HepG2 (cell line): ENCODE data around the gene TAAR9. TPM values are rescaled to one million over a fixed set of nuclear protein-coding genes. Genes with fewer than 3 reads are reported as not detected.

Source experiments
- CC2D1A ChIP-seq: sonication (generic); formaldehyde crosslinking; IDR thresholded peaks from 2 replicates; pipeline ENCODE4 v1.8.1; 2023; ENCODE audit warnings: mild to moderate bottlenecking, missing genetic modification reagents
- CCDC6 ChIP-seq: sonication (generic); formaldehyde crosslinking; IDR thresholded peaks from 2 replicates; pipeline ENCODE4 v1.8.1; 2022; ENCODE audit warnings: mild to moderate bottlenecking, missing genetic modification reagents, moderate library complexity
- CENPX ChIP-seq: sonication (generic); formaldehyde crosslinking; IDR thresholded peaks from 2 replicates; pipeline ENCODE4 v1.9.0; 2021; ENCODE audit warnings: mild to moderate bottlenecking, missing genetic modification reagents, moderate library complexity
- KAT7 ChIP-seq: IDR thresholded peaks from 2 replicates; pipeline ENCODE4 v1.6.1; 2018; ENCODE audit warnings: borderline replicate concordance, missing compliant biosample characterization
- NFKBIZ ChIP-seq: IDR thresholded peaks from 2 replicates; pipeline ENCODE4 v1.6.1; 2018; ENCODE audit warnings: missing genetic modification reagents, missing compliant biosample characterization
- NR2F2 ChIP-seq: IDR thresholded peaks from 2 replicates; pipeline ENCODE4 v1.6.1; 2012; ENCODE audit warnings: low read depth, inconsistent platforms, borderline replicate concordance
- ONECUT2 ChIP-seq: sonication (generic); formaldehyde crosslinking; IDR thresholded peaks from 2 replicates; pipeline ENCODE4 v1.4.0; 2020; ENCODE audit warnings: missing genetic modification reagents
- SALL1 ChIP-seq: sonication (generic); formaldehyde crosslinking; IDR thresholded peaks from 2 replicates; pipeline ENCODE4 v1.8.0; 2022; ENCODE audit warnings: mild to moderate bottlenecking, missing genetic modification reagents
- SOX6 ChIP-seq, 2 experiments: fragments of 450-650 bp in 1 of 2; sonication (generic) in 1 of 2; formaldehyde crosslinking in 1 of 2; IDR thresholded peaks; 2 replicates each; pipeline versions ENCODE4 v1.4.0 to v1.6.1; 2017 to 2020; ENCODE audit warnings: antibody characterized with exemption in 1 of 2, mild to moderate bottlenecking in 1 of 2, missing genetic modification reagents in 1 of 2
- THYN1 ChIP-seq: sonication (generic); formaldehyde crosslinking; IDR thresholded peaks from 2 replicates; pipeline ENCODE4 v1.8.1; 2023; ENCODE audit warnings: low read depth, mild to moderate bottlenecking, moderate library complexity, missing genetic modification reagents, borderline replicate concordance
- TRIM24 ChIP-seq: sonication (generic); formaldehyde crosslinking; IDR thresholded peaks from 2 replicates; pipeline ENCODE4 v1.8.0; 2022; ENCODE audit warnings: mild to moderate bottlenecking, missing genetic modification reagents
- ZC3H4 ChIP-seq: sonication (generic); formaldehyde crosslinking; IDR thresholded peaks from 2 replicates; pipeline ENCODE4 v1.4.0; 2020; ENCODE audit warnings: missing genetic modification reagents, borderline replicate concordance
- ZNF207 ChIP-seq: fragments of 450-650 bp; IDR thresholded peaks from 2 replicates; pipeline ENCODE4 v1.6.1; 2016; ENCODE audit warnings: antibody characterized with exemption, borderline replicate concordance
- ZNF317 ChIP-seq: sonication (generic); formaldehyde crosslinking; IDR thresholded peaks from 2 replicates; pipeline ENCODE4 v1.5.0; 2020; ENCODE audit warnings: mild to moderate bottlenecking, missing genetic modification reagents
- ZNF451 ChIP-seq: sonication (generic); formaldehyde crosslinking; IDR thresholded peaks from 2 replicates; pipeline ENCODE4 v1.5.0; 2020; ENCODE audit warnings: mild to moderate bottlenecking, missing genetic modification reagents
- ZNF484 ChIP-seq: sonication (generic); formaldehyde crosslinking; IDR thresholded peaks from 2 replicates; pipeline ENCODE4 v1.5.1; 2020; ENCODE audit warnings: mild to moderate bottlenecking, low read depth, missing genetic modification reagents, borderline replicate concordance
- polyA plus RNA-seq, 8 experiments: library from polyadenylated mRNA; depleted of rRNA in 3 of 8; stranded (reverse) in 7 of 8; unstranded in 1 of 8; fragments of >200 nt; fragmentation: Illumina TruSeq in 4 of 8; extraction: Trizol in 4 of 8; gene quantifications; 2 replicates each; pipeline versions ENCODE4 v1.2.1 to v1.2.3, GENCODE V29; 2011 to 2016; ENCODE audit warnings: low read depth in 4 of 8, missing spikeins in 1 of 8, mixed read lengths in 1 of 8; ENCODE audit not compliant: insufficient read depth in 1 of 8
- total RNA-seq, 5 experiments: library from RNA; depleted of rRNA; stranded (reverse); fragments of >200 nt; fragmentation: Illumina TruSeq; extraction: Trizol; gene quantifications; 2 replicates each; pipeline ENCODE4 v1.2.3, GENCODE V29; 2016; ENCODE audit warnings: low read depth in 1 of 5
- TF ChIP-seq, protein P1 (sequence below): sonication (generic); formaldehyde crosslinking; IDR thresholded peaks from 2 replicates; pipeline ENCODE4 v1.4.0; 2020; ENCODE audit warnings: low read depth, missing genetic modification reagents
- TF ChIP-seq, protein P2 (sequence below): sonication (generic); formaldehyde crosslinking; IDR thresholded peaks from 2 replicates; pipeline ENCODE4 v1.4.0; 2020; ENCODE audit warnings: mild to moderate bottlenecking, missing genetic modification reagents, borderline replicate concordance
- TF ChIP-seq, protein P3 (sequence below): sonication (generic); formaldehyde crosslinking; IDR thresholded peaks from 2 replicates; pipeline ENCODE4 v1.8.1; 2023; ENCODE audit warnings: mild to moderate bottlenecking, missing genetic modification reagents

Gene TAAR9
- total and polyA plus RNA-seq, 2 of the 13 experiments (the other 11 are each of a cell fraction or from before 2014, with no cell fraction given), result 0.07 TPM; not detected in 1

DNA sequence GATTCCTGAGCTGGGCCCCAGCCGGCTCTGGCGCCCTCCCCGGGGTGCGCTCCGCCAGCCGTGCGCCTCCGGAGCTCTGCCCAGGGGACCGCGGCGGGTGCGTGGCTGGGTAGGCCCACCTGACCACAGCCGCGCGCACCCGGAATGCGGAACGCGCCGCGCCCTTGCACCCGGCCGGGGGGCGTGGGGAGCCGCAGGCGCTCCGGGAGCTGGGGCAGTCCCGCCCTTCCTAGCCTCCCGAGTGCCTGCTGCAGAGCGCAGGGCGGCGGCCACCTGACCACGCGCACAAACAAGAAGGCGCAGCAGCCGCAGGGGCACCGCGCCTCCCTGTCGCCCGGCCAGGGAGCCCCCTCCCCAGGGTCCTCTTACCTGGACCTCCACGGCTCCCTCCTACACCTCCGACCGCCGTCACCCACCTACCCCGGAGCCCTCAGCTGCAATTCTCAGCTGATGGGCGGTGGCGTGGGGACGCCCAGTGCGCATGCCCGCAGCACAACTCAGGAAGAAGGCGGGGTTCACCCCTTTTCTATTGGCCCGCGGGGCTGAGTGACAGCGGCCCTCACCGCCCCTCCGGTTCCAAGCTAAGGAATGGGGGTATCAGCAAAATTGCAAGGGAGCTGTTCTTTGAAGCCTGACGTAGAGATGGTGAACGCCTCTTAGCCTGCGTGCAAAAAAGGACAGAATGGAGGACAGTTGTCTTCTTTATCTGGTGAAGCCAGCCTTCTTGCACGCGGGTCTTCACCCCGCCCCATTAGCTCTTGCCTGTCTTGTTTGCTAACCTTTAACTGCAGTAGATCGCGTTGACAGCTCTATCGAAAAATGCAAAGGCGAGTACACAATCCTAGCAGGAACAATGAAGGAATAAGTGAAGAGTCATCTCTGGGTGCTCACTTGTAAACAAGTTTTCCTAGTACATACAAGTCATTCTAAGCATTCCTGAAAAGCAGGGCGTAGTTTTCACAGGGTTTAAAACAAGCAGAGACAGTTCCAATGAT, 25.1 kb upstream of the TAAR9 start, which contains the start of gene STX7 (continued):
- TF ChIP-seq NR2F2 (no peak), ZNF207 (no peak), SALL1 (CRISPR knock-in tag) (peak; percentile 93), TRIM24 (CRISPR knock-in tag) (no peak), ZNF484 (no peak), SOX6 (IDR thresholded peaks at IDR 0.05) (no peak), SOX6 (CRISPR knock-in tag; IDR thresholded peaks at IDR 0.05) (peak; percentile 56), ONECUT2 (CRISPR knock-in tag) (no peak), ZC3H4 (no peak), THYN1 (CRISPR knock-in tag) (no peak), CENPX (no peak), ZNF451 (CRISPR knock-in tag) (peak; percentile 70; the same call in 1 of the 2 replicates), CCDC6 (CRISPR knock-in tag) (peak; percentile 96), ZNF317 (CRISPR knock-in tag) (peak; percentile 23; the same call in 1 of the 2 replicates), CC2D1A (CRISPR knock-in tag) (no peak), KAT7 (CRISPR knock-in tag) (peak; percentile 89; the same call in 1 of the 2 replicates), NFKBIZ (CRISPR knock-in tag) (no peak; the same call in 1 of the 2 replicates)
- TF ChIP-seq, protein P1, sequence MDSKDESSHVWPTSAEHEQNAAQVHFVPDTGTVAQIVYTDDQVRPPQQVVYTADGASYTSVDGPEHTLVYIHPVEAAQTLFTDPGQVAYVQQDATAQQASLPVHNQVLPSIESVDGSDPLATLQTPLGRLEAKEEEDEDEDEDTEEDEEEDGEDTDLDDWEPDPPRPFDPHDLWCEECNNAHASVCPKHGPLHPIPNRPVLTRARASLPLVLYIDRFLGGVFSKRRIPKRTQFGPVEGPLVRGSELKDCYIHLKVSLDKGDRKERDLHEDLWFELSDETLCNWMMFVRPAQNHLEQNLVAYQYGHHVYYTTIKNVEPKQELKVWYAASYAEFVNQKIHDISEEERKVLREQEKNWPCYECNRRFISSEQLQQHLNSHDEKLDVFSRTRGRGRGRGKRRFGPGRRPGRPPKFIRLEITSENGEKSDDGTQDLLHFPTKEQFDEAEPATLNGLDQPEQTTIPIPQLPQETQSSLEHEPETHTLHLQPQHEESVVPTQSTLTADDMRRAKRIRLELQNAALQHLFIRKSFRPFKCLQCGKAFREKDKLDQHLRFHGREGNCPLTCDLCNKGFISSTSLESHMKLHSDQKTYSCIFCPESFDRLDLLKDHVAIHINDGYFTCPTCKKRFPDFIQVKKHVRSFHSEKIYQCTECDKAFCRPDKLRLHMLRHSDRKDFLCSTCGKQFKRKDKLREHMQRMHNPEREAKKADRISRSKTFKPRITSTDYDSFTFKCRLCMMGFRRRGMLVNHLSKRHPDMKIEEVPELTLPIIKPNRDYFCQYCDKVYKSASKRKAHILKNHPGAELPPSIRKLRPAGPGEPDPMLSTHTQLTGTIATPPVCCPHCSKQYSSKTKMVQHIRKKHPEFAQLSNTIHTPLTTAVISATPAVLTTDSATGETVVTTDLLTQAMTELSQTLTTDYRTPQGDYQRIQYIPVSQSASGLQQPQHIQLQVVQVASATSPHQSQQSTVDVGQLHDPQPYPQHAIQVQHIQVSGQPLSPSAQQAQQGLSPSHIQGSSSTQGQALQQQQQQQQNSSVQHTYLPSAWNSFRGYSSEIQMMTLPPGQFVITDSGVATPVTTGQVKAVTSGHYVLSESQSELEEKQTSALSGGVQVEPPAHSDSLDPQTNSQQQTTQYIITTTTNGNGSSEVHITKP (CRISPR knock-in tag), result peak; percentile 89
- TF ChIP-seq, protein P2, sequence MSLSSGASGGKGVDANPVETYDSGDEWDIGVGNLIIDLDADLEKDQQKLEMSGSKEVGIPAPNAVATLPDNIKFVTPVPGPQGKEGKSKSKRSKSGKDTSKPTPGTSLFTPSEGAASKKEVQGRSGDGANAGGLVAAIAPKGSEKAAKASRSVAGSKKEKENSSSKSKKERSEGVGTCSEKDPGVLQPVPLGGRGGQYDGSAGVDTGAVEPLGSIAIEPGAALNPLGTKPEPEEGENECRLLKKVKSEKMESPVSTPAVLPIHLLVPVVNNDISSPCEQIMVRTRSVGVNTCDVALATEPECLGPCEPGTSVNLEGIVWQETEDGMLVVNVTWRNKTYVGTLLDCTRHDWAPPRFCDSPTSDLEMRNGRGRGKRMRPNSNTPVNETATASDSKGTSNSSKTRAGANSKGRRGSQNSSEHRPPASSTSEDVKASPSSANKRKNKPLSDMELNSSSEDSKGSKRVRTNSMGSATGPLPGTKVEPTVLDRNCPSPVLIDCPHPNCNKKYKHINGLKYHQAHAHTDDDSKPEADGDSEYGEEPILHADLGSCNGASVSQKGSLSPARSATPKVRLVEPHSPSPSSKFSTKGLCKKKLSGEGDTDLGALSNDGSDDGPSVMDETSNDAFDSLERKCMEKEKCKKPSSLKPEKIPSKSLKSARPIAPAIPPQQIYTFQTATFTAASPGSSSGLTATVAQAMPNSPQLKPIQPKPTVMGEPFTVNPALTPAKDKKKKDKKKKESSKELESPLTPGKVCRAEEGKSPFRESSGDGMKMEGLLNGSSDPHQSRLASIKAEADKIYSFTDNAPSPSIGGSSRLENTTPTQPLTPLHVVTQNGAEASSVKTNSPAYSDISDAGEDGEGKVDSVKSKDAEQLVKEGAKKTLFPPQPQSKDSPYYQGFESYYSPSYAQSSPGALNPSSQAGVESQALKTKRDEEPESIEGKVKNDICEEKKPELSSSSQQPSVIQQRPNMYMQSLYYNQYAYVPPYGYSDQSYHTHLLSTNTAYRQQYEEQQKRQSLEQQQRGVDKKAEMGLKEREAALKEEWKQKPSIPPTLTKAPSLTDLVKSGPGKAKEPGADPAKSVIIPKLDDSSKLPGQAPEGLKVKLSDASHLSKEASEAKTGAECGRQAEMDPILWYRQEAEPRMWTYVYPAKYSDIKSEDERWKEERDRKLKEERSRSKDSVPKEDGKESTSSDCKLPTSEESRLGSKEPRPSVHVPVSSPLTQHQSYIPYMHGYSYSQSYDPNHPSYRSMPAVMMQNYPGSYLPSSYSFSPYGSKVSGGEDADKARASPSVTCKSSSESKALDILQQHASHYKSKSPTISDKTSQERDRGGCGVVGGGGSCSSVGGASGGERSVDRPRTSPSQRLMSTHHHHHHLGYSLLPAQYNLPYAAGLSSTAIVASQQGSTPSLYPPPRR, result peak; percentile 30; the same call in 1 of the 2 replicates
- TF ChIP-seq, protein P3, sequence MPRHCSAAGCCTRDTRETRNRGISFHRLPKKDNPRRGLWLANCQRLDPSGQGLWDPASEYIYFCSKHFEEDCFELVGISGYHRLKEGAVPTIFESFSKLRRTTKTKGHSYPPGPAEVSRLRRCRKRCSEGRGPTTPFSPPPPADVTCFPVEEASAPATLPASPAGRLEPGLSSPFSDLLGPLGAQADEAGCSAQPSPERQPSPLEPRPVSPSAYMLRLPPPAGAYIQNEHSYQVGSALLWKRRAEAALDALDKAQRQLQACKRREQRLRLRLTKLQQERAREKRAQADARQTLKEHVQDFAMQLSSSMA, result peak; percentile 90
